ENCODE measurements around the gene CD38. TPM values are rescaled to one million over a fixed set of nuclear protein-coding genes. Genes with fewer than 3 reads are reported as not detected.

CD38 gene
- total RNA-seq, 1 donor from 2014 or later, result 1.0 TPM

- no peaks in the 10 kb centered on the region for H4K20me1 ChIP-seq (ENCODE audit: insufficient read depth, low read length)
- Mint-ChIP-seq H3K4me3 (ENCODE audit: unreplicated experiment) (peak overlapping the region; percentile 51), H3K27me3 (ENCODE audit: low read depth, unreplicated experiment) (peaks cover 2% of the 10 kb centered on the region), H3K9me3 (ENCODE audit: unreplicated experiment) (peaks cover 3% of the 10 kb centered on the region), H3K36me3 (ENCODE audit: low read depth, unreplicated experiment) (no peaks in the 10 kb centered on the region), H3K4me1 (ENCODE audit: low read depth, unreplicated experiment) (peaks cover 32% of the 10 kb centered on the region), H3K27ac (ENCODE audit: unreplicated experiment) (peak overlapping the region; percentile 49)
- H3K4me3 ChIP-seq (ENCODE audit: insufficient read depth, low read depth, low read length), result no peak overlapping the region
- H3K9me3 ChIP-seq (ENCODE audit: insufficient read depth, low read depth, low read length), result no peaks in the 10 kb centered on the region
- H3K4me1 ChIP-seq (ENCODE audit: insufficient read depth, low read length), result peaks cover 30% of the 10 kb centered on the region
- no peak overlapping the region for H2AFZ ChIP-seq (ENCODE audit: low read depth, low read length)
- DNase-seq (ENCODE audit: low read depth), result peak; percentile 17
- H3K27me3 ChIP-seq (ENCODE audit: insufficient read depth, low read length), result no peaks in the 10 kb centered on the region
- H3K4me2 ChIP-seq (ENCODE audit: low read length), result peak overlapping the region; percentile 34
- H3K27ac ChIP-seq (ENCODE audit: low read depth, low read length), result peak overlapping the region; percentile 85
- H3K79me2 ChIP-seq (ENCODE audit: insufficient read depth, low read length), result no peaks in the 10 kb centered on the region
- no peak for FAIRE-seq
- no peaks in the 10 kb centered on the region for H3K36me3 ChIP-seq (ENCODE audit: insufficient read depth, low read length)
- peak overlapping the region; percentile 56 for H3K9ac ChIP-seq (ENCODE audit: low read length)
- no peak for TF ChIP-seq EZH2 (IDR thresholded peaks at IDR 0.05; ENCODE audit: insufficient read depth, low read length)
- TF ChIP-seq CTCF (IDR thresholded peaks at IDR 0.05; ENCODE audit: insufficient read depth, low read depth, low read length), result no peak
Measured at GRCh38 chr4:15753786-15754185, 24.3 kb upstream of the CD38 start.

- Histone ChIP-seq H3K27ac (ENCODE audit: low read depth, low read length) (peak overlapping the region; percentile 85), H3K79me2 (ENCODE audit: insufficient read depth, low read length) (no peaks in the 10 kb centered on the region), H3K4me3 (ENCODE audit: insufficient read depth, low read depth, low read length) (no peak overlapping the region), H3K9me3 (ENCODE audit: insufficient read depth, low read depth, low read length) (no peaks in the 10 kb centered on the region), H3K9ac (ENCODE audit: low read length) (peak overlapping the region; percentile 56), H2AFZ (ENCODE audit: low read depth, low read length) (no peak overlapping the region), H3K4me1 (ENCODE audit: insufficient read depth, low read length) (peaks cover 30% of the 10 kb centered on the region), H4K20me1 (ENCODE audit: insufficient read depth, low read length) (no peaks in the 10 kb centered on the region), H3K36me3 (ENCODE audit: insufficient read depth, low read length) (no peaks in the 10 kb centered on the region), H3K4me2 (ENCODE audit: low read length) (peak overlapping the region; percentile 34), H3K27me3 (ENCODE audit: insufficient read depth, low read length) (no peaks in the 10 kb centered on the region)
- Mint-ChIP-seq H3K4me1 (ENCODE audit: low read depth, unreplicated experiment) (peaks cover 32% of the 10 kb centered on the region), H3K27ac (ENCODE audit: unreplicated experiment) (peak overlapping the region; percentile 35), H3K36me3 (ENCODE audit: low read depth, unreplicated experiment) (no peaks in the 10 kb centered on the region), H3K27me3 (ENCODE audit: low read depth, unreplicated experiment) (no peaks in the 10 kb centered on the region), H3K4me3 (ENCODE audit: unreplicated experiment) (peak overlapping the region; percentile 18), H3K9me3 (ENCODE audit: unreplicated experiment) (peaks cover 6% of the 10 kb centered on the region)
- TF ChIP-seq EZH2 (IDR thresholded peaks at IDR 0.05; ENCODE audit: insufficient read depth, low read length), result no peak
- TF ChIP-seq CTCF (IDR thresholded peaks at IDR 0.05; ENCODE audit: insufficient read depth, low read depth, low read length), result no peak
- peak; percentile 88 for DNase-seq (ENCODE audit: low read depth)
- FAIRE-seq, result no peak
Measured at GRCh38 chr4:15754323-15754722, 23.8 kb upstream of the CD38 start.

DNA sequence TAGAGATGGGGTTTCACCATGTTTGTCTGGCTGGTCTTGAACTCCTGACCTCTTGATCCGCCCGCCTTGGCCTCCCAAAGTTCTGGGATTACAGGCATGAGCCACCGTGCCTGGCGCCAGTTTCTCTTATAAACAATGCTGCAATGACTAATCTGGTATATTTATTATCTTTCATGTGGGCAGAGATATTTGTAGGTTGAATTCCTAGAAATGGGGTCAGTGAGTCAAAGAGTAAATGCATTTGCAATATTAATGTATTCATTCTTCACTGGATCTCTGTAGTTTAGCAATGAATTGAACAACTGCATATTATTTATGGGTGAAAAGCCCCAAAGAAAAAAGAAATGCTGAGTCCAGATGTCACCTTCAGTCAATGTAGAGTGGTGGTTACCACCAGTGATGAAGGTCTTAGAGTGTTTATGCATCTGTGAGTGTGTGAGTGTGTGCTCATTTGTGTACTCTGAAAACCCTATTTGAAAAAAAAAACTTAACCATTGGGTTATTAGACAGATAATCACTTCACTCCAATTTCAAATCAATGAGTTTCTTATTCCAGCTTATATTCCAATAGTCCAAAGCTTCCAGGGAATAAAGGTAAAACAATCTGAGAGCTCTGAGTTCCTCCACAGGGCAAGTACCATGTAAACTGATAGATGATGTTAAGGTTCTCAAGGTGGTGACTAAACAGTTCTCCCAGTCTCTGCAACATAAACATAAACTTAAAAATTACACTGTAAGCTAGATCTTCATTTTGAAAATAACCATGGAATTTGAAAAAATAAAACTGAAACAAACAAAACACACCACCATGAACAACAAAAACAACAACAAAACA lies 22.6 kb upstream of the CD38 start:
- H3K4me2 ChIP-seq (ENCODE audit: low read length), result peak overlapping the region; percentile 66
- H3K4me1 ChIP-seq (ENCODE audit: insufficient read depth, low read length), result peaks cover 30% of the 10 kb centered on the region
- Mint-ChIP-seq H3K4me3 (ENCODE audit: unreplicated experiment) (no peak overlapping the region), H3K27me3 (ENCODE audit: low read depth, unreplicated experiment) (no peaks in the 10 kb centered on the region), H3K9me3 (ENCODE audit: unreplicated experiment) (peaks cover 9% of the 10 kb centered on the region), H3K27ac (ENCODE audit: unreplicated experiment) (peak overlapping the region; percentile 36), H3K36me3 (ENCODE audit: low read depth, unreplicated experiment) (no peaks in the 10 kb centered on the region), H3K4me1 (ENCODE audit: low read depth, unreplicated experiment) (peaks cover 32% of the 10 kb centered on the region)
- H3K27ac ChIP-seq (ENCODE audit: low read depth, low read length), result peak overlapping the region; percentile 85
- H3K9ac ChIP-seq (ENCODE audit: low read length), result peak overlapping the region; percentile 50
- TF ChIP-seq CTCF (IDR thresholded peaks at IDR 0.05; ENCODE audit: insufficient read depth, low read depth, low read length) (no peak), EZH2 (IDR thresholded peaks at IDR 0.05; ENCODE audit: insufficient read depth, low read length) (no peak)
- FAIRE-seq (no peak), DNase-seq (ENCODE audit: low read depth) (peak; percentile 82)
- no peaks in the 10 kb centered on the region for H3K79me2 ChIP-seq (ENCODE audit: insufficient read depth, low read length)
- no peak overlapping the region for H2AFZ ChIP-seq (ENCODE audit: low read depth, low read length)
- H4K20me1 ChIP-seq (ENCODE audit: insufficient read depth, low read length), result no peaks in the 10 kb centered on the region
- no peaks in the 10 kb centered on the region for H3K9me3 ChIP-seq (ENCODE audit: insufficient read depth, low read depth, low read length)
- no peaks in the 10 kb centered on the region for H3K27me3 ChIP-seq (ENCODE audit: insufficient read depth, low read length)
- H3K4me3 ChIP-seq (ENCODE audit: insufficient read depth, low read depth, low read length), result no peak overlapping the region
- no peaks in the 10 kb centered on the region for H3K36me3 ChIP-seq (ENCODE audit: insufficient read depth, low read length)

All from astrocyte (in vitro differentiated cells and primary cell).